H1 (cell line): ENCODE results near the gene MYBPC1. TPM values are rescaled to one million over a fixed set of nuclear protein-coding genes. Genes with fewer than 3 reads are reported as not detected.
"Not testable (repeated sequence)": the region's sequence is repeated elsewhere in the genome, so short reads cannot be mapped to it uniquely, and the experiment has no call there.

Experiments used
- CTCF ChIA-PET: fragments of 300-600 bp; sonication (Branson Sonifier 250); formaldehyde crosslinking; loops from one replicate; lab custom pipeline; 2021; ENCODE audit not compliant: partially characterized antibody; lab: Charles Lee
- POLR2A ChIA-PET: fragments of 300-600 bp; sonication (Branson Sonifier 250); formaldehyde crosslinking; loops from one replicate; lab custom pipeline; 2021; ENCODE audit warnings: inconsistent platforms; ENCODE audit not compliant: partially characterized antibody; lab: Charles Lee
- DNase-seq, 2 experiments: peaks; one replicate each; pipeline versions ENCODE4 v3.0.0 to v3.0.0-alpha.2; 2010 to 2022; ENCODE audit warnings: low spot score in 2 of 2, low read depth in 1 of 2, mixed read lengths in 1 of 2
- FAIRE-seq: peaks from 2 replicates; lab custom pipeline; 2011; peaks lifted over from hg19 to GRCh38; lab: Jason Lieb, UNC
- H2AFZ ChIP-seq: 2 replicates; pipeline ENCODE4 v1.8.1; 2012; ENCODE audit warnings: low read length, inconsistent platforms
- H2AK5ac ChIP-seq: 2 replicates; pipeline ENCODE4 v1.6.1; 2013; ENCODE audit warnings: low read depth, low read length
- H2BK120ac ChIP-seq: replicated peaks from 2 replicates; pipeline ENCODE3; 2013; ENCODE audit warnings: low read depth, low read length, inconsistent platforms
- H2BK12ac ChIP-seq: 2 replicates; pipeline ENCODE4 v1.6.1; 2013; ENCODE audit warnings: low read depth, low read length
- H2BK15ac ChIP-seq: 2 replicates; pipeline ENCODE4 v1.6.1; 2013; ENCODE audit warnings: low read length
- H2BK20ac ChIP-seq: 2 replicates; pipeline ENCODE4 v1.6.1; 2013; ENCODE audit warnings: low read length
- H2BK5ac ChIP-seq: 2 replicates; pipeline ENCODE4 v1.6.1; 2013; ENCODE audit warnings: low read depth, low read length
- H3K14ac ChIP-seq: 2 replicates; pipeline ENCODE4 v1.6.1; 2013; ENCODE audit warnings: inconsistent platforms; ENCODE audit not compliant: insufficient read length
- H3K18ac ChIP-seq: 2 replicates; pipeline ENCODE4 v1.6.1; 2013; ENCODE audit warnings: low read length; ENCODE audit errors: extremely low read depth
- H3K23ac ChIP-seq: 2 replicates; pipeline ENCODE4 v1.6.1; 2013; ENCODE audit warnings: inconsistent platforms; ENCODE audit not compliant: insufficient read length
- H3K23me2 ChIP-seq: 2 replicates; pipeline ENCODE4 v1.6.1; 2013; ENCODE audit warnings: low read depth, low read length
- H3K27ac ChIP-seq: 2 replicates; pipeline ENCODE4 v1.6.1; 2011; ENCODE audit warnings: low read depth, low read length, inconsistent platforms
- H3K27me3 ChIP-seq, 4 experiments: replicated peaks in 1 of 4; 1 replicate in 1 of 4; 2 replicates in 3 of 4; pipeline versions ENCODE4 v1.6.1 to v1.8.1; 2011 to 2013; ENCODE audit warnings: low read length in 3 of 4, mild to moderate bottlenecking in 3 of 4, inconsistent platforms in 2 of 4, mixed read lengths in 2 of 4, moderate library complexity in 1 of 4; ENCODE audit not compliant: control insufficient read depth in 3 of 4, insufficient read depth in 3 of 4; ENCODE audit errors: extremely low read depth in 1 of 4
- H3K36me3 ChIP-seq, 4 experiments: 2 replicates each; pipeline versions ENCODE4 v1.6.1 to v1.8.1; 2011 to 2013; ENCODE audit warnings: mild to moderate bottlenecking in 4 of 4, low read length in 3 of 4, moderate library complexity in 2 of 4, control low read depth in 1 of 4, inconsistent platforms in 1 of 4; ENCODE audit not compliant: insufficient read depth in 4 of 4, control insufficient read depth in 2 of 4
- H3K4ac ChIP-seq: replicated peaks from 2 replicates; pipeline ENCODE3; 2013; ENCODE audit warnings: low read length, low read depth, mixed read lengths, inconsistent platforms; ENCODE audit not compliant: insufficient read length
- H3K4me1 ChIP-seq, 4 experiments: replicated peaks in 1 of 4; 1 replicate in 1 of 4; 2 replicates in 3 of 4; pipeline versions ENCODE4 v1.6.1 to v1.8.1; 2011 to 2013; ENCODE audit warnings: low read length in 3 of 4, inconsistent platforms in 2 of 4, mixed read lengths in 1 of 4; ENCODE audit not compliant: insufficient read depth in 4 of 4, control insufficient read depth in 3 of 4
- H3K4me2 ChIP-seq, 2 experiments: 2 replicates each; pipeline versions ENCODE4 v1.6.1 to v1.8.1; 2011 to 2013; ENCODE audit warnings: low read depth in 2 of 2, low read length in 2 of 2, control low read depth in 1 of 2, inconsistent platforms in 1 of 2, mild to moderate bottlenecking in 1 of 2; ENCODE audit not compliant: insufficient read depth in 1 of 2
- H3K4me3 ChIP-seq, 4 experiments: fragments of 200-600, 300-600 bp in 1 of 4; sonication (generic), shearing (Covaris generic), sonication (Bioruptor Twin) in 1 of 4; 2 replicates each; pipeline versions ENCODE4 v1.5.1 to v1.8.1; 2011 to 2016; ENCODE audit warnings: low read length in 4 of 4, low read depth in 3 of 4, control low read depth in 2 of 4, inconsistent platforms in 2 of 4, mild to moderate bottlenecking in 2 of 4, mixed read lengths in 1 of 4, moderate library complexity in 1 of 4; ENCODE audit not compliant: insufficient read depth in 2 of 4; ENCODE audit errors: extremely low read depth in 1 of 4
- H3K56ac ChIP-seq: replicated peaks from 2 replicates; pipeline ENCODE3; 2013; ENCODE audit warnings: low read depth, mild to moderate bottlenecking, mixed read lengths, low read length, inconsistent platforms; ENCODE audit not compliant: insufficient read length
- H3K79me1 ChIP-seq: 2 replicates; pipeline ENCODE4 v1.6.1; 2013; ENCODE audit warnings: low read depth, low read length, control low read depth
- H3K79me2 ChIP-seq, 2 experiments: 2 replicates each; pipeline versions ENCODE4 v1.6.1 to v1.8.1; 2012 to 2013; ENCODE audit warnings: low read length in 2 of 2, mild to moderate bottlenecking in 2 of 2, inconsistent platforms in 1 of 2; ENCODE audit not compliant: insufficient read depth in 2 of 2, control insufficient read depth in 1 of 2
- H3K9ac ChIP-seq, 4 experiments: replicated peaks in 1 of 4; 1 replicate in 1 of 4; 2 replicates in 3 of 4; pipeline versions ENCODE4 v1.6.1 to v1.8.1; 2011 to 2013; ENCODE audit warnings: low read depth in 3 of 4, low read length in 3 of 4, control low read depth in 2 of 4, mild to moderate bottlenecking in 2 of 4, moderate library complexity in 2 of 4, inconsistent platforms in 1 of 4; ENCODE audit errors: extremely low read depth in 1 of 4
- H3K9me3 ChIP-seq, 2 experiments: 2 replicates each; pipeline versions ENCODE4 v1.6.1 to v1.8.1; 2012 to 2013; ENCODE audit warnings: mild to moderate bottlenecking in 2 of 2, moderate library complexity in 2 of 2, control low read depth in 1 of 2, inconsistent platforms in 1 of 2, low read depth in 1 of 2, low read length in 1 of 2, mixed read lengths in 1 of 2; ENCODE audit not compliant: insufficient read depth in 2 of 2
- H4K20me1 ChIP-seq, 2 experiments: replicated peaks in 1 of 2; 2 replicates each; pipeline versions ENCODE3 to v1.8.1; 2011 to 2013; ENCODE audit warnings: inconsistent platforms in 2 of 2, low read length in 2 of 2, mild to moderate bottlenecking in 1 of 2; ENCODE audit not compliant: insufficient read depth in 2 of 2, control insufficient read depth in 1 of 2
- H4K5ac ChIP-seq: 2 replicates; pipeline ENCODE4 v1.6.1; 2013; ENCODE audit warnings: low read length, low read depth, mixed read lengths, inconsistent platforms; ENCODE audit not compliant: insufficient read length
- H4K8ac ChIP-seq: 2 replicates; pipeline ENCODE4 v1.8.0; 2013; ENCODE audit warnings: mild to moderate bottlenecking, moderate library complexity, low read length, inconsistent platforms; ENCODE audit not compliant: insufficient read depth; ENCODE audit errors: extremely low read depth
- H4K91ac ChIP-seq: replicated peaks from 2 replicates; pipeline ENCODE3; 2013; ENCODE audit warnings: low read length, mixed read lengths, inconsistent platforms; ENCODE audit not compliant: insufficient read length
- WGBS, 2 experiments: shearing (Covaris generic) in 1 of 2; methylation state at CpG; one replicate each; pipeline versions ENCODE4 v1.1.6 to v1.1.7; 2013 to 2015; ENCODE audit warnings: low lambda C conversion rate in 2 of 2, mixed read lengths in 2 of 2, inconsistent platforms in 1 of 2, low coverage in 1 of 2, missing lambda C conversion rate in 1 of 2; ENCODE audit not compliant: insufficient replicate concordance in 2 of 2, insufficient coverage in 1 of 2, insufficient read length in 1 of 2; ENCODE audit errors: extremely low coverage in 1 of 2, missing lambda C conversion rate in 1 of 2; 5-methylcytosine and 5-hydroxymethylcytosine counted together
- polyA plus RNA-seq, 7 experiments: library from polyadenylated mRNA; depleted of rRNA in 3 of 7; stranded (reverse) in 5 of 7; unstranded in 2 of 7; fragments of >200 nt in 5 of 7; fragments of 200-250 nt in 2 of 7; gene quantifications; 1 replicate in 5 of 7; 2 replicates in 1 of 7; 4 replicates in 1 of 7; pipeline versions ENCODE4 v1.2.1 to v1.2.3, GENCODE V29; 2011 to 2013; ENCODE audit warnings: missing spikeins in 2 of 7, mixed read lengths in 2 of 7
- total RNA-seq: library from RNA; stranded (reverse); fragmentation: NEBNext Ultra II Directional; extraction: Animal tissue kit (Norgen Biotek cat#: 25700); gene quantifications from 2 replicates; pipeline ENCODE4 v1.2.1, GENCODE V29; 2021

MYBPC1 gene
- total and polyA plus RNA-seq, 2 of the 8 experiments (the other 6 are each of a cell fraction or from before 2014, with no cell fraction given): not detected

GRCh38 chr12:101660662-101661061 is 65.9 kb downstream of the MYBPC1 start:
- DNase-seq, H3K56ac ChIP-seq, H3K23ac ChIP-seq, H2BK12ac ChIP-seq, H2BK5ac ChIP-seq, H3K27me3 ChIP-seq, H2BK15ac ChIP-seq, H3K18ac ChIP-seq, FAIRE-seq, H3K9me3 ChIP-seq, H2BK20ac ChIP-seq, H4K20me1 ChIP-seq, H3K4ac ChIP-seq, H2AK5ac ChIP-seq, H3K4me1 ChIP-seq, H3K4me2 ChIP-seq, H4K91ac ChIP-seq, H3K79me1 ChIP-seq, H2BK120ac ChIP-seq, H3K36me3 ChIP-seq, H3K4me3 ChIP-seq, H3K23me2 ChIP-seq, H3K27ac ChIP-seq, H3K79me2 ChIP-seq, H3K14ac ChIP-seq, H4K8ac ChIP-seq, H4K5ac ChIP-seq, H2AFZ ChIP-seq, POLR2A ChIA-PET, H3K9ac ChIP-seq: not testable (repeated sequence)
- CTCF ChIA-PET: interaction anchor here (0.6 kb wide), 1 partner anchor 221 kb away, joined by 3 read pairs; no protein-coding TSS in a partner anchor
- WGBS, 2 experiments: 88% methylated on average over 2 of the region's 2 CpGs; no CpG with 5 or more reads in 1 of the 2 experiments
